ENCODE measurements around the gene POLR1E.

Gene POLR1E

GRCh38 chr9:37514999-37515398, 29.3 kb downstream of the POLR1E start:
- no peak for TF ChIP-seq CTCF (IDR thresholded peaks at IDR 0.05; ENCODE audit: borderline replicate concordance, control extremely low read depth, extremely low read depth, insufficient read depth, missing control alignments)
- in situ Hi-C loops (cut with MboI; ENCODE audit: low sequenced_read_pairs, unreplicated experiment), result no loop called here
- DNase-seq (ENCODE audit: low spot score), result no peak

GRCh38 chr9:37515620-37516258, 30.0 kb downstream of the POLR1E start:
- in situ Hi-C loops (cut with MboI; ENCODE audit: low sequenced_read_pairs, unreplicated experiment), result no loop called here
- no peak for DNase-seq (ENCODE audit: low spot score)
- no peak for TF ChIP-seq CTCF (IDR thresholded peaks at IDR 0.05; ENCODE audit: borderline replicate concordance, control extremely low read depth, extremely low read depth, insufficient read depth, missing control alignments)

- no peak for TF ChIP-seq CTCF (IDR thresholded peaks at IDR 0.05; ENCODE audit: borderline replicate concordance, control extremely low read depth, extremely low read depth, insufficient read depth, missing control alignments)
- in situ Hi-C loops (cut with MboI; ENCODE audit: low sequenced_read_pairs, unreplicated experiment), result no loop called here
- DNase-seq (ENCODE audit: low spot score), result no peak
These were observed 32.2 kb downstream of the POLR1E start for GRCh38 chr9:37517923-37518322.

GRCh38 chr9:37520641-37521040, 34.9 kb downstream of the POLR1E start:
- DNase-seq (ENCODE audit: low spot score), result no peak
- in situ Hi-C loops (cut with MboI; ENCODE audit: low sequenced_read_pairs, unreplicated experiment), result no loop called here
- TF ChIP-seq CTCF (IDR thresholded peaks at IDR 0.05; ENCODE audit: borderline replicate concordance, control extremely low read depth, extremely low read depth, insufficient read depth, missing control alignments), result no peak

- TF ChIP-seq CTCF (IDR thresholded peaks at IDR 0.05; ENCODE audit: borderline replicate concordance, control extremely low read depth, extremely low read depth, insufficient read depth, missing control alignments), result no peak
- DNase-seq (ENCODE audit: low spot score), result no peak
- in situ Hi-C loops (cut with MboI; ENCODE audit: low sequenced_read_pairs, unreplicated experiment), result no loop called here
These were observed 35.4 kb downstream of the POLR1E start for GRCh38 chr9:37521111-37521510.

GRCh38 chr9:37522971-37523370, 37.2 kb downstream of the POLR1E start:
- in situ Hi-C loops (cut with MboI; ENCODE audit: low sequenced_read_pairs, unreplicated experiment), result no loop called here
- no peak for TF ChIP-seq CTCF (IDR thresholded peaks at IDR 0.05; ENCODE audit: borderline replicate concordance, control extremely low read depth, extremely low read depth, insufficient read depth, missing control alignments)
- no peak for DNase-seq (ENCODE audit: low spot score)

All from GM13976 (cell line).